GM12874 (cell line): ENCODE measurements around the gene ADAMTS3.

Experiments
- TF ChIP-seq, protein P1 (sequence below): IDR thresholded peaks from 2 replicates; pipeline ENCODE4 v1.5.1; 2011; ENCODE audit warnings: low read depth, mild to moderate bottlenecking, control low read depth, low read length, moderate library complexity; ENCODE audit not compliant: insufficient read depth

ADAMTS3 gene

DNA sequence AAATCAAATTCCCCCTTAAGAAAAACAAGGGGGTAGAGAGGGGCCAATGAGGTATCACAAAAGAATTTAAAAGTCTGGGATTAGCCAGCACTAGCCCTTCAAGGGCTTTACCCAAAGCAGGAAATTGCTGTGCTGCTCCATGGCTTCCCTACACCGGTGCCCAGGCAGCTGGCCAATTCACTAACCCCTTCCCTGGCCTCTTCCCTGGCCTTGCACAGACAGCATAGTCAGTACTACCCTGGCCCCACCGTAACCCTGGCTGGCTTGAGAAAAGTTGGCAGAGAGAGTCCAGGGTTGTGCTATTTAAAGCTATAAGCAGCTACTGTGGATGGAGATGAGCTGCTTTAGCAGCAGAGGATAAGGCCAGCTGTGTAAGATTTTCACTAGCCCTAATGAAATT, 43.1 kb downstream of the ADAMTS3 start:
- TF ChIP-seq, protein P1, sequence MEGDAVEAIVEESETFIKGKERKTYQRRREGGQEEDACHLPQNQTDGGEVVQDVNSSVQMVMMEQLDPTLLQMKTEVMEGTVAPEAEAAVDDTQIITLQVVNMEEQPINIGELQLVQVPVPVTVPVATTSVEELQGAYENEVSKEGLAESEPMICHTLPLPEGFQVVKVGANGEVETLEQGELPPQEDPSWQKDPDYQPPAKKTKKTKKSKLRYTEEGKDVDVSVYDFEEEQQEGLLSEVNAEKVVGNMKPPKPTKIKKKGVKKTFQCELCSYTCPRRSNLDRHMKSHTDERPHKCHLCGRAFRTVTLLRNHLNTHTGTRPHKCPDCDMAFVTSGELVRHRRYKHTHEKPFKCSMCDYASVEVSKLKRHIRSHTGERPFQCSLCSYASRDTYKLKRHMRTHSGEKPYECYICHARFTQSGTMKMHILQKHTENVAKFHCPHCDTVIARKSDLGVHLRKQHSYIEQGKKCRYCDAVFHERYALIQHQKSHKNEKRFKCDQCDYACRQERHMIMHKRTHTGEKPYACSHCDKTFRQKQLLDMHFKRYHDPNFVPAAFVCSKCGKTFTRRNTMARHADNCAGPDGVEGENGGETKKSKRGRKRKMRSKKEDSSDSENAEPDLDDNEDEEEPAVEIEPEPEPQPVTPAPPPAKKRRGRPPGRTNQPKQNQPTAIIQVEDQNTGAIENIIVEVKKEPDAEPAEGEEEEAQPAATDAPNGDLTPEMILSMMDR = no peak

DNA sequence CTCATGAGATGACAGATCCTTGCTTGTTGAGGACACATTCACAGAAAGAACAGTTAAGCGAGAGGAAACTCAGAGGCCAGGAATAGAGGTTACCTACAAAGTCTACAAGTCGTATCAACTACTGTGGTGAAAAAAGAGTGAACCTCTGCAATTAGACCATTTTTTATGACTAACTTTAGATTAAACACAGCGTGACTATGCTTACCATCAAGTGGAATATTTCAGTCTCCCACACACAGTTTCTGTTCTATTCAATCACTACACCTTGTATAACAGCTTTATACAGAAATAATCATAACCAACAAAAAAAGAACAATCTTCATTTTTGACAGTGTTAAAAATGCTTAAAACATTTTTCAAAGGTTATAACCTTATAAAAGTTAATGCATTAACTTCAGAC, 46.6 kb downstream of the ADAMTS3 start:
- TF ChIP-seq, protein P1 = no peak

DNA sequence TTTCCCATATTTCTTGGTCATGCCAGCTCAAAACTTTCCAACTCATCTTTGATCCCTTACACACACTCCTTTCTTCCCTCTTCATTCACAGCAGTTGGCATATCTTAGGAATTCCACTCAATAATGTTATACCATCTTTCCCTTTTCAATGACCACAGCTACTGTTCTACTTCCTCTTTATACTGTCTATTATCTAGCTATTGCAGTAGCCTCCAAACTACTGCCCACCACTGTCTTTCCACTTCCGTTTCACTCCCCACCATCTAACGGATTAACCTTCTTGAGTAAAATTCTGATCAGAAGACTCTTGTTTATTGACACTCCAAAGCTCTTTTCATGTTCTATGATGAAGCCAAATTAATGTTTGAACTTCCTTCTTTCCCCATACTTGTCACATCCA, 55.8 kb downstream of the ADAMTS3 start:
- TF ChIP-seq, protein P1 = no peak

DNA sequence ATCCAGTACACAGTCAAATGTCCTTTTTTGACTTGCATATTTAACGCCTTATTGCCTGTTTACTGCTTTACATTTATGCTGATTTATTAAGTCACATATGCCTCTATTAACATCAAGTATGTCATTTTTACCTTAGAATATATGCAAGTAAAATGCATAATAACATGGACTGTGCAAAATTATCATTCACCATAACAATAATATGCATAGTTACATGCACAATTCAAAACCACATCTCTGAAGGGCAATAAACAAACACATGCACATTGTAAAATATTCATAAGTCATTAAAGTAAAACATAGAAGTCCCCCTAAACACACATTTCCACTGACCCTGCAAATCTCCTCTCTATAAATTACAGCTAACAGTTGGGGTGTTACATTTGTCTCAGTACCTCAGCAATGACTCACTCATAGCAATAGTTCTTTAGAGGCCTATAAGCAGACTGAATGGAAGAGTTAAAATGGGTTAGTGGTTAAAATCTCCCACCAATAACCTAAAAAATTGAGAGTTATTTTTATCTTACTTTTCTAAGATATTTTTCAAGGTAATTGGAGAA, 61.1 kb downstream of the ADAMTS3 start:
- TF ChIP-seq, protein P1 = no peak

DNA sequence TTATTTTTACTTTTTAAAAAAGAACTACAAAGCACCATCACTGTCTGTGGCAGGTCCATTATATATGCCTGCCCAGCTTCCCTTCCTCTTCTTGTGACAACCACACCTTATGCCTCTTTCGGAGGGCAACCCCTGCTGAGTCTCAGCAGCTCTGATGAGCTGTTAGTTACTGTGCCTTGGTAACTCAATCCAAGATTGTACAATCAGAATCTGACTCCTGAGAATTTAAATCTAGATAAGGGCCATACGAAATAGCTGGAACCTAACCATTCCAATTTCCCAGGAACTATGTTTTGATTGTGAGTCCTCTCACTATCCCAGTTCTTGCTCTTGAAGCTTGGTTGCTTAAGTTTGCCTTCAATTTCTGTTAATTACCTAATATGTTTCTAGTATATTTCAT, 61.9 kb downstream of the ADAMTS3 start:
- TF ChIP-seq, protein P1 = no peak

DNA sequence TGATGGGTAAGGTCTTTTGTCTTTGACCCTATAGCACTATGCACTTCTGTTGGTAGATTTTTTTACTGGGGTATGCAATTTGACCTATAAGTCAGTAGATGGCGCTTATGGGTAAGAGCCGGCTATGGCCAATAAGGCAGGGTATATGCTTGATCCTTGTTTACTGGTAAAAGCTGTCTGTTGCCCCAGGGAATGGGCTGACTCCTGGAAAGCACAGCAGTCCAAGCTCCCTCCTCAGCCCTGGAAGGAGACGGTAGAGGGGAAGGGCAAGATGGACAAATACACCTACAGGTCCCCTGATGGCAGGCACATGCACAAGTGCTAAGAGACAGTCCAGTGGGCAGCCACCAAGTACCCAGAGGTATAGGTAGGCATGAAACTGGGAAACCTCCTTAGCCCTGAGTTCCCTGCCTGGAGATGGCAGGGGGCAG, 63.7 kb downstream of the ADAMTS3 start:
- TF ChIP-seq, protein P1 = peak; percentile 58

DNA sequence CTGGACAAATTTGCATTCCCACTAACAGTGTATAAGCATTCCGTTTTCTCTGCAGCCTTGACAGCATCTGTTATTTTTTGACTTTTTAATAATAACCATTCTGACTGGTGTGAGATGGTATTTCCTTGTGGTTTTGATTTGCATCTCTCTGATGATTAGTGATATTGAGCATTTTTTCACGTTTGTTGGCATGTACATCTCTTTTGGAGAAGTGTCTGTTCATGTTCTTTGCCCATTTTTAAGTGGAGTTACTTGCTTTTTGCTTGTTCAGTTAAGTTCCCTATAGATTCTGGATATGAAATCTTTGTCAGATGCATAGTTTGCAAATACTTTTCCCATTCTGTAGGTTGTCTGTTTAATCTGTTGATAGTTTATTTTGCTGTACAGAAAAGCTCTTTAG, 68.8 kb downstream of the ADAMTS3 start:
- TF ChIP-seq, protein P1 = no peak

DNA sequence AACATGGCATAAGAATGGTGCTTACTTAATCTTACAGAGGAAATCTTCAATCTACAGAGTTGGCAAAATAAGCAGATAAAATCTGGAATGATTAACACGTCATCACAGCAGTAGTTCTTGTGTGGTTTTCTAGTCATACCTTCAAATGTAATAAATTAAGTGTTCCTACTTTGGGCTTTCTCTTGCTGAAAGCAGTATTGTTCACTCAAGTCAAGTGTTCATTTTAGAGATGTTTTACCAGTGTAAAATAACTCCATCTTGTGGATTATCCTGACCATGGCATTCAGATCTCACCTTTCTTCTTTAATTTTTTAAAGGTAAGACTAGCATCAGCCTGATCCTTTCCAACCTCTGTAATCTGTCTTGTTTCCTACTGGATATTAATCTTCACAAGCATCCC, 72.9 kb downstream of the ADAMTS3 start:
- TF ChIP-seq, protein P1 = no peak
